ENCODE results near the gene TLE6.
"Not testable (repeated sequence)": the region's sequence is repeated elsewhere in the genome, so short reads cannot be mapped to it uniquely, and the experiment has no call there.

The TLE6 gene

GRCh38 chr19:2974342-2975041, 2.9 kb upstream of the TLE6 start:
- no peak for DNase-seq (ENCODE audit: low read depth)

GRCh38 chr19:2976609-2977000, 759 bp upstream of the TLE6 start:
- DNase-seq (ENCODE audit: low read depth), result no peak

GRCh38 chr19:2977746-2978138, 378 bp downstream of the TLE6 start:
- no peak for DNase-seq (ENCODE audit: low read depth)

GRCh38 chr19:2978166-2978767, 903 bp downstream of the TLE6 start:
- DNase-seq (ENCODE audit: low read depth), result no peak

- DNase-seq (ENCODE audit: low read depth), result no peak
Observed at GRCh38 chr19:2978772-2979171, 1.4 kb downstream of the TLE6 start.

GRCh38 chr19:2981898-2982297, 4.5 kb downstream of the TLE6 start:
- DNase-seq (ENCODE audit: low read depth), result no peak

- no peak for DNase-seq (ENCODE audit: low read depth)
Observed at GRCh38 chr19:2982561-2982960, 5.2 kb downstream of the TLE6 start.

- DNase-seq (ENCODE audit: low read depth), result peak; percentile 76
Observed at GRCh38 chr19:2982983-2983350, 5.6 kb downstream of the TLE6 start.

GRCh38 chr19:2983351-2984214, 6.2 kb downstream of the TLE6 start:
- DNase-seq (ENCODE audit: low read depth), result peak; percentile 23

GRCh38 chr19:2984215-2984528, 6.8 kb downstream of the TLE6 start:
- peak; percentile 23 for DNase-seq (ENCODE audit: low read depth)

GRCh38 chr19:2986951-2987524, 9.7 kb downstream of the TLE6 start:
- no peak for DNase-seq (ENCODE audit: low read depth)

GRCh38 chr19:2987797-2988196, 10.4 kb downstream of the TLE6 start:
- DNase-seq (ENCODE audit: low read depth), result no peak

- no peak for DNase-seq (ENCODE audit: low read depth)
Observed at GRCh38 chr19:2988568-2988967, 11.2 kb downstream of the TLE6 start.

GRCh38 chr19:2989236-2989946, 12.0 kb downstream of the TLE6 start:
- DNase-seq (ENCODE audit: low read depth), result no peak

GRCh38 chr19:2992333-2992732, 15.0 kb downstream of the TLE6 start:
- DNase-seq (ENCODE audit: low read depth), result not testable (repeated sequence)

- no peak for DNase-seq (ENCODE audit: low read depth)
Observed at GRCh38 chr19:2992958-2993357, 15.6 kb downstream of the TLE6 start.

GRCh38 chr19:2993579-2993978, 16.2 kb downstream of the TLE6 start:
- no peak for DNase-seq (ENCODE audit: low read depth)

- DNase-seq (ENCODE audit: low read depth), result no peak
Observed at GRCh38 chr19:2994588-2995131, 17.3 kb downstream of the TLE6 start.

GRCh38 chr19:2997720-2998119, 20.4 kb downstream of the TLE6 start:
- no peak for DNase-seq (ENCODE audit: low read depth)

GRCh38 chr19:2998642-2999041, 21.3 kb downstream of the TLE6 start:
- no peak for DNase-seq (ENCODE audit: low read depth)

GRCh38 chr19:3001235-3001800, 24.0 kb downstream of the TLE6 start:
- DNase-seq (ENCODE audit: low read depth), result no peak

- no peak for DNase-seq (ENCODE audit: low read depth)
Observed at GRCh38 chr19:3003046-3003445, 25.7 kb downstream of the TLE6 start.
